Measurements from ENCODE around the gene CDKL2.

DNA sequence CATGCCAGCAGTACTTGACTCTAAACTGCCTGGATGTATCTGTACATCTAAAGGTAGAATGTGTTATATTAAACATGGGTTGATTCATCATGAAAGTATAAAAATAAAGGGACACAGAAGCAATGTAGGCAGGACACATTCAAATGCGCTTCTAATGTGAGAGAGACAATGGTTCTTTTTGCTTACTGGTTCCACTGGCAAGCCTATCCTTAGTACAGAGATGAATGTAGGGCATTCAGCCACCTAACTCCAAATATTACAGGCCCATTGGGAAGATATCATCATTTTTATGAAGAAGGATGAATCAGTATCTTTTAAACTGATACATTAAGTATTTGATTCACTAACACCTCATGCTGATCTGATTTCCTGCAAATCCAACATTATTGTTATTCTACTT lies 18.0 kb downstream of the CDKL2 start:
- TF ChIP-seq CTCF (conservative IDR thresholded peaks at IDR 0.05) (no peak), EZH2 (IDR thresholded peaks at IDR 0.05; ENCODE audit: low read depth) (no peak)

All from PC-9 (cell line).